ENCODE results near the gene EWSR1. TPM values are rescaled to one million over a fixed set of nuclear protein-coding genes. Genes with fewer than 3 reads are reported as not detected.

The EWSR1 gene
- total RNA-seq, 1 experiment from 2014 or later, result 298 TPM

DNA sequence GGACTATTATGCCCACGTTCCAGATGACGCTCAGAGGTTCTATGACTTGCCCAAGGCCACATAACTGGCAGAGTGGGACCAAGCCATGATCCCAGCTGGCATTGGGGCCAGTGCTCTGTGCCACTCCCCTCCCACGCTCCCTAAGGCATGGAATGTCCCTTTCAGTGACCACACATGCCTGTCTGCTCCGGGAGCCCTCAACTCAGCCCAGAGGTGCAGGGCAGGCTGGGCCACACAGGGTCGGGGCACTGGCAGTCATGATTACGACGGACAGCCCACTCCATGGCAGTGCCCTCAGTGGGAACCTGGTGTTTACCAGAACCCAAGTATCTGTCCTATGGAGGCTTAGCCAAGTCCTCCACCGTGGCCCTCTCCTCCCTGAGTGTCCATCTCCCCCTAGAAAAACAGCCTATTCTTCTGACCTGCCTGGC, 10.3 kb upstream of the EWSR1 start:
- DNase-seq, result no peak
- no peaks in the 10 kb centered on the region for H3K36me3 ChIP-seq
- peaks cover 10% of the 10 kb centered on the region; the same call in 1 of the 2 replicates for H3K4me1 ChIP-seq
- no peak overlapping the region for H3K4me3 ChIP-seq
- H3K27ac ChIP-seq, result no peak overlapping the region
- H3K27me3 ChIP-seq, result no peaks in the 10 kb centered on the region
- H3K9me3 ChIP-seq (replicated peaks), result no peaks in the 10 kb centered on the region

DNA sequence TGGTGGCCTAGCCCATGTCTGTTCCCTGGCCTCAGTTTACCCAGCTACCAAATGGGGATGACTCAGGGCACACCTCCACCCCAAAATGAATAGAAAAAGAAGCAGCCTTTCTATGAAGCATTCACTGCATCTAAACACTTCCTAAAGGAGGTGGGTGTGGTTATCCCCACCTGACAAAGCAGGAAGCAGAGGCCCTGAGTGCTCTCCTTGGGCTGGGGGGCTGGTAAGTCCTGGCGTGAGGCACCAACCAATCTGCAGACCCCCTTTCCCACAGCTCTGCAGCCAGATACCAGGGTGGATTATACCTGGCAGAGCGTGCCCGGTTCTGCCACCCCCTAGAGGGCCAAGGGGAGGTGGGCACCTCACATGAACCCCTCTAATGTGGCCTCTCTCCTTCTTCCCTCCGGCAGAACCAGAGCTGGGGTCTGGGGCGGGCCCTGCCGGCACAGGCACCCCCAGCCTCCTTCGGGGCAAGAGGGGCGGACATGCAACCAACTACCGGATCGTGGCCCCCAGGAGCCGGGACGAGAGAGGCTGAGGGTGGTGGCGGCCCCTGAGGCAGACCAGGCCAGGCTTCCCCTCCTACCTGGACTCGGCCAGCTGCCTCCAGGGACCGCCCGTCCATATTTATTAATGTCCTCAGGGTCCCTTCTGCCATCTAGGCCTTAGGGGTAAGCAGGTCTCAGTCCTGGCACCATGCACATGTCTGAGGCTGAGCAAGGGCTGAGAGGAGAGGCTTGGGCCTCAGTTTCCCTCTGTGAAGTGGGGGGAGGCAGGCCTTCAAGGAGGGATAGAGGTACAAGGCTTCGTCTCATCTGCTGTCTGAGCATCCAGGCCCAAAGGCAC, 9.4 kb upstream of the EWSR1 start:
- Histone ChIP-seq H3K36me3 (no peaks in the 10 kb centered on the region), H3K27ac (no peak overlapping the region), H3K27me3 (no peaks in the 10 kb centered on the region), H3K4me3 (no peak overlapping the region), H3K9me3 (replicated peaks) (no peaks in the 10 kb centered on the region), H3K4me1 (peaks cover 10% of the 10 kb centered on the region; the same call in 1 of the 2 replicates)
- DNase-seq, result no peak

DNA sequence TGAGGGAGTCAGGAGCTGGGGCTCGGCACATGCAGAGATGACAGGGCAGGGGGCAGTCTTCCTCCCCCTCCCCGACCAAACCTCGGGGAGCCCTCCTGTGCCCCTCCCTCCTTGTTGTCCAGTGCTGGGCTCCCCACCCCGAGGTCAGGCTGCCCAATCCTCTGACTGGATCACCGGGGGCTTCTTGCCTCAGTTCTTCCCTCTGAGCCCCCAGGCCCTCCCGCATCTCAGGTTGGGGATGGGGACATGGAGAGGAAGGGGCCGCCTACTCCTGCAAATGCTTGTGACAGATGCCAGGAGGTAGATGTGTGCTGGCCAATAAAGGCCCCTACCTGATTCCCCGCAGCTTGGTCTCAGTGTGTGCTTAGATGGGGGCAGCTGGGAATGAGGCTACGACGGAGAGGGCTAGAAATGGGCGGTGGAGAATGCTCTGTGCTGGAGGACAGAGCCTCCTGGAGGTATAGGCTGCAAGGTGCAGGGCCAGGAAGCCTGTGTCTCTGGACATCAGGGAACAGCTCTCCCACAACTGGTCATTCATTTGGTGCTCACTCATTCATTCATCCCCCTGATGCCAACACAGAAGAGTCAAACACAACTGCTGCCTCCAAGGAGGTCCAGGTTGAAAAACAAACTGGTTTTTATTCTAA, 8.7 kb upstream of the EWSR1 start:
- Histone ChIP-seq H3K9me3 (replicated peaks) (no peaks in the 10 kb centered on the region), H3K36me3 (no peaks in the 10 kb centered on the region; the same call in 1 of the 2 replicates), H3K4me3 (no peak overlapping the region), H3K27me3 (no peaks in the 10 kb centered on the region), H3K4me1 (peaks cover 10% of the 10 kb centered on the region; the same call in 1 of the 2 replicates), H3K27ac (no peak overlapping the region)
- no peak for DNase-seq

DNA sequence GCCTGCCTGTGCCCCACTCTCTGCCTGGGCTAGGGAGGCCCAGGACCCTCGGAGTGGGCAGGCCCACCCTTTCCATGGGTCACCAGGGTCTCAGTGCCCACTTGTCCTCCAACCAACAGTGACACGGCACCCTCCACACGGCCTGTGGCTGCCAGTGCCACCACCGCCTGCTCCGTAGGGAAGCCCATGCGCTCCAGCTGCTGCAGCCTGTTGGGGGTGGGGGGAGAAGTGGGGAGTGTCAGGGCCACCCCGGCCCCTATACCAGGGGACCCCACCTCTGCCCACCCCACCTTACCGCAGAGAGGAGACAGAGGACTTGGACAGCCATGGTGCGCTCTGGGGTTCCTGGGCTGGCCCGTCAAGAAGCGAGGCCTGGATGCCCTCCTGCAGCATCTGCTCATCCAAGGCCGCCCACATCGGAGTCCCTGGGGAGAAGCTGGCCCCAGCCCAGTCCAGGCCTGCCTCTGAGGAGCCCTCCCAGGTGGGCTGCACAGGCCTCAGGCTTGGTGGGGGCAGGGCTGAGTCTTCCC, 8.0 kb upstream of the EWSR1 start:
- peak overlapping the region; percentile 52 for H3K27ac ChIP-seq
- peak in 1 of 2 experiments; percentile 43 for DNase-seq
- no peaks in the 10 kb centered on the region for H3K9me3 ChIP-seq (replicated peaks)

DNA sequence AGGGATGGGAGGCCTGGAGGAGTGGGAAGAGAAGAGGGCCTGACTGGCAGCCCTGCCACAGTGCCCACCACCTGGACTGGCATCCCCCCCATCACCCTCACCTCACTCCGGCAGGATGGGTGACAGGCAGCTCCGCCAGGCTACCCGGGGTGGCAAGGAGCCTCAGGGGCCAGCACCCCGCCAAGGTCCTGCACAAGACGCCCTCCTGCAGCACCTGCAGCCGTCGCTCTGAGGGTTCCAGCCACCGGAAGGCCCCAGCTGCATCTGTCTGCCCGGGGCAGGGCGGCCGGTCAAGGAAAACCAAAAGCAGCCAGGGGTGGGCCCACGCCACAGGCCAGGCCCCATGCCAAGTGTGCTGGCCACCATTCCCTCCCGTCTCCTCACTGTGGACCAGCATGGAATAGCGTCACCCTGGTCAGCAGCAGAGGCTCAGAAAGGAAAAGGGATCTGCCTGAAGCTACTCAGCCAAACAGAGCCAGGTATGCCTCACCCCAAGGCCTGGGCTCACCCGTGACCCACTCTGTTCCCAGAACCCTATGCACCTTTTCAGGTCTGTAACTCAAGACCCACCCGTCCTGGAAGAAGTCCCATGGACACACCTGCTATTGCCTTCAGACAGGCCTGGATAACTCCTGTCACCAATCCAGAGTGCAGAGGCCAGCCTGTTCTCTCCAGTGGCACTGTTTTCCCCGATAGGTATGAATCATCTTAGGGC, 7.3 kb upstream of the EWSR1 start:
- H3K4me1 ChIP-seq, result peaks cover 10% of the 10 kb centered on the region; the same call in 1 of the 2 replicates
- H3K27ac ChIP-seq, result peak overlapping the region; percentile 52
- H3K36me3 ChIP-seq, result peaks cover 6% of the 10 kb centered on the region; the same call in 1 of the 2 replicates
- H3K27me3 ChIP-seq, result no peaks in the 10 kb centered on the region
- DNase-seq, result peak; percentile 76 to 78
- no peaks in the 10 kb centered on the region for H3K9me3 ChIP-seq (replicated peaks)
- H3K4me3 ChIP-seq, result no peak overlapping the region

More for the DNA sequence above, 8.0 kb upstream of the EWSR1 start:
- Histone ChIP-seq H3K4me3 (no peak overlapping the region), H3K27me3 (no peaks in the 10 kb centered on the region), H3K36me3 (peaks cover 3% of the 10 kb centered on the region; the same call in 1 of the 2 replicates), H3K4me1 (peaks cover 10% of the 10 kb centered on the region; the same call in 1 of the 2 replicates)

DNA sequence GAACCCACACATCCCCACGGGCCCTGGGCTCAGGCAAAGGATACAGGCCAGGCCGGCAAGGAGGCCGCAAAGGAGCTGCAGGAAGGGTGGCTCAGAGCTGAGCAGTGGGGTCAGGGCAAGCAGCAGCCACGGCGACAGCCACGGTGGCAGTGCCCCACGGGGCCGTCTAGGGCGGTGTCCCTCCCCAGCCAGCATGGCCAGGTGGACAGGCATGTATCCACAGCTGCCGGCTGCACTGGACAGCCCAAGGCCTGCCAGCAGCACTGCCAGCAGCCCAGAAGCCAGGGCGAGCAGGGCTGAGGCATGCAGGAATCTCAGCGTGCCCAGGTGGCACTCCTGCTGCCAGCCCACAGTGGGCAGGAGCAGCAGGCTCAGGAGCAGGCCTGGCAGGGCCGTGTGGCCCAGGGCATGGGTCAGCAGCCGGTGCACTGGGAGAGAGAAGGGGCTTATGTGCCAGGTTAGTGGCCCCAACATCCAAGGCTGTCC, 4.2 kb upstream of the EWSR1 start:
- Histone ChIP-seq H3K27me3 (no peaks in the 10 kb centered on the region), H3K4me3 (no peak overlapping the region), H3K9me3 (replicated peaks) (no peaks in the 10 kb centered on the region), H3K27ac (no peak overlapping the region), H3K36me3 (peaks cover 11% of the 10 kb centered on the region), H3K4me1 (peaks cover 13% of the 10 kb centered on the region; the same call in 1 of the 2 replicates)
- no peak for DNase-seq

DNA sequence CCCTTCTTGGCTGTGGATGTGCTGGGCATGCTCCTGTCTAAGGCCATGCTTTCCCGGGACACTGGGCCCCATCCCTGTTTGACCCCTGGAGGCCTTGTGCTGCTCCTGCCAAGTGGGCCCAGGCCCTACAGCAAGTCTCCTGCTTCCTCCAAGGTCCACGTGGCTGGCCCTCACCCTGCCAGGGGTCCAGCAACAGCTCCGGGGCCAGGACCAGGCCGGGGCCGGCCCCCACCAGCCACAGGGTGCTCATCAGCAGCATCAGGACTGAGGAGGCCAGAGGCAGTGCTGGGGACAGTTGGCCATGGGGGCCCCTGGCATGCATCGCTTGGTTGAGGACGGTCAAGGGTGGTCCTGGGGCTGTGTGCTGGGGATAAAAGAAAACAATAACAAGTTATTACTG, 2.8 kb upstream of the EWSR1 start:
- peaks cover 14% of the 10 kb centered on the region; the same call in 1 of the 2 replicates for H3K4me1 ChIP-seq

DNA sequence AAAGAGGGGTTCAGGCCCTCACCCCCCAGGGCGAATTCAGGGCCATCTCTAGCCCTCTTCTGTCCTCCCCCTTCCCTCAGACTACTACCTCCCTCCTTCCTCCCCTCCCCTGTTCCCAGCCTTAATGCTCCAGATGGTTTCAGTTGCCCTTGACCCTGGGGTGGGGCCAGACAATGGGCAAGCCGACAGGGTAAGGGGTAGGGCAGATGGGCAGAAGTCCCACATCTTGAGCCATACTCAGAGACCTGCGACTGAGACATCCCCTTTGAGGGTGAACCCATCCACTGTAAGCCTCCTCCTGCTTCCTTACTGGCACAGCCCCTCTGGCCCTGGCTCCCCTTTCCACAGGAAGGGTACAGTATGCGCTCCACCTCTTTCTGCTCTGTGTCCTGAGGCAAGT, 2.1 kb upstream of the EWSR1 start:
- Histone ChIP-seq H3K27ac (no peak overlapping the region), H3K9me3 (replicated peaks) (no peaks in the 10 kb centered on the region), H3K4me3 (no peak overlapping the region), H3K27me3 (no peaks in the 10 kb centered on the region), H3K4me1 (peaks cover 16% of the 10 kb centered on the region), H3K36me3 (peaks cover 32% of the 10 kb centered on the region)
- no peak for DNase-seq

More for the DNA sequence above, 2.8 kb upstream of the EWSR1 start:
- H3K27ac ChIP-seq, result no peak overlapping the region
- H3K27me3 ChIP-seq, result no peaks in the 10 kb centered on the region
- H3K9me3 ChIP-seq (replicated peaks), result no peaks in the 10 kb centered on the region
- no peak for DNase-seq
- H3K4me3 ChIP-seq, result no peak overlapping the region
- H3K36me3 ChIP-seq, result peaks cover 26% of the 10 kb centered on the region

DNA sequence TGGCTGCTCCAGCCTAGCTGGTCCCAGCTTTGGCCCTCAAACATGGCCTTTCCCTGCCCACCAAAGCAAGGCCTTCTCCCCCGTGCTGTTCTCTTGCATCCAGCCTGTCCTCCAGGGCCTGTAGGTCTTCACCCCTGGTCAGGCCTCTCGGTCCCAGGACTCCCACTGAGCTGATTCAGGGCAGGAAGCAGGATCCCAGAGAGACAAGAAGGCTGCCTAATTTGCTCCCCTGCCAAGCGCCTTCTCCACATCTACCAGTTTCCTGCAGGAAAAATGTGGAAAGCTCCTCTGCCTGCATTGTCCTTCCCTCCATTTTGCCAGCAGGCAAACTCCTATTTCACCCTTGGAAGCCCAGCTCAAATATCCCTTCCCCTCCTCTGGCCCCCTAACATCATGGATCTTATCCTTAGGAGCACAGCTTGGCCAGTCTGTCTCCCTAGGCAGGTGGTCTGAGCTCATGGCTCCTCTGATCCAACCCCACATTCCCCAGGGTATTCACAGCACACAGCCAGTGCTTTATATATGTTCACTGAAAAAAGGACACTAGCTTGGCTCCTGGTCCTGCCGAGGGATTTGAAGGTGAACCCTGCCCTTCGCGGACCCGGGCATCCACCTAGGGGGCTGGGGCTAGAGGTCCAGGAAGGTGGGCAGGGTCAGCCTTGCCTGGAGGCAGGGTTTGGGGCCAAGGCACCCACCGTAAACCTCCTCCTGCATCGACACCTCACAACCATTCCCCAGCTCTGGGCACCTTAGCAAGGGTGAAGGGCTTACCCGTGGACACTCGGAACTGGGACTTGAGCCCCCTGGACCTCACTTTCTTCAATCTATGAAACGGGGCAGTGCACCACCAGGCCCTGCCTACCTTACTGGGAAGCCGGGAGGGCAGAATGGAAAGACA, 1.3 kb upstream of the EWSR1 start:
- H3K27ac ChIP-seq, result peak overlapping the region; percentile 100
- H3K4me3 ChIP-seq, result peak overlapping the region; percentile 86
- no peaks in the 10 kb centered on the region for H3K27me3 ChIP-seq
- peaks cover 41% of the 10 kb centered on the region for H3K36me3 ChIP-seq
- peak; percentile 29 to 51 for DNase-seq
- no peaks in the 10 kb centered on the region for H3K9me3 ChIP-seq (replicated peaks)
- H3K4me1 ChIP-seq, result peaks cover 17% of the 10 kb centered on the region

DNA sequence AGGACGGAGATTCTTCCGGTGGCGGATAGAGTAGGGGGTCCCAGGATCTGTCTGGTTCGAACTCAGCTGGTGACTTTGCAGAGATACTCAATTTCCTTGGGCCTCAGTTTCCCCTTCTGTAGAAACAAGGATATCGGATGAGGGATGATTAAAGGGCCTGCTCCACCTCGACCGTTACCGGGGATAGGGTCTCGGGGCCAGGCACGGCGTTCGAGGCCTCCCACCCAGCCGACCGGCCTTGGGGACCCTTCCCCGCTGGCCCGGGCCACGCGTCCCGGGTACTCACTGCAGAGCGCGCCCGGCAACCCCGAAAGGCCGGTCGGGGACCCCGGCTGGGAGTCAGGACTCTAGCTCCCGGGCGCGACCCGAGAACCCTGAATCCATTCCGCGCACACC, 608 bp upstream of the EWSR1 start:
- Histone ChIP-seq H3K27me3 (no peaks in the 10 kb centered on the region), H3K4me1 (peaks cover 17% of the 10 kb centered on the region), H3K9me3 (replicated peaks) (no peaks in the 10 kb centered on the region), H3K27ac (peak overlapping the region; percentile 100), H3K4me3 (peak overlapping the region; percentile 86), H3K36me3 (peaks cover 48% of the 10 kb centered on the region)
- no peak for DNase-seq

DNA sequence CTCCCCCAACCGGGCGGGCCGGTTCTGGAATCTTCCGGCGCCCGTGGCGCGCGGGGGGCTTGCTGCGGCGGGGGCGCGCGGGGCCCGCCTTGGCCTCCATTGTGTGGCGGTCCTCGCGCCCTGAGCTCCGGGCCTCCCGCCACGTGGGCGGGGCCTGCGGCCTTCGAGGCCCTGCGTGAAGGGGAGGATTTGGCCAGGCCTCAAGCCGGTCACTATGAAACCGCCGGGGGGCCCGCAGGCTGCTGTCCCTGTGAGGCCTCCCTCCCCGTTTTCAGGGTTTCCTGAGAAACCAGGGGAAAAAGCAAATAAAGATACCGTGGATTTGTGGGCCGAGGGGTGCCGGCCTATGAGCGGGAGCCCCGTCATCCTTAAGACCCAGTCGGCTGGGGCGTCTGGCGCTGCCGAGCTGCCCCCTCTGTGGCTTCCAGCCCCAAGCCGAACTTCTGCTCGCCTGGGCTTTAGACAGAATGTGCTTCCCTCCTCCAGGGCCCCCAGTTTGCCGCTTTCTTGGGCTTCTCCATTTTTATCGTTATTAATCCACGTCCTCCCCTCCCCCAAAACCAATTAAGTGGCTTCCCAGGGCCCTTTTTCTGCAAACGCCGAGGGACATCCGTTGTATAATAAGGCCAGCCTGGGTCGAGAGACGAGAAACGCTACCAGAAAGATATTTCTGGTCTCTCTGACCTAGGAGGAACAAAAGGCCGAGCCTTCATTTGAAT, 602 bp downstream of the EWSR1 start:
- peaks cover 60% of the 10 kb centered on the region for H3K36me3 ChIP-seq
- H3K9me3 ChIP-seq (replicated peaks), result no peaks in the 10 kb centered on the region
- peak; percentile 64 to 69 for DNase-seq

DNA sequence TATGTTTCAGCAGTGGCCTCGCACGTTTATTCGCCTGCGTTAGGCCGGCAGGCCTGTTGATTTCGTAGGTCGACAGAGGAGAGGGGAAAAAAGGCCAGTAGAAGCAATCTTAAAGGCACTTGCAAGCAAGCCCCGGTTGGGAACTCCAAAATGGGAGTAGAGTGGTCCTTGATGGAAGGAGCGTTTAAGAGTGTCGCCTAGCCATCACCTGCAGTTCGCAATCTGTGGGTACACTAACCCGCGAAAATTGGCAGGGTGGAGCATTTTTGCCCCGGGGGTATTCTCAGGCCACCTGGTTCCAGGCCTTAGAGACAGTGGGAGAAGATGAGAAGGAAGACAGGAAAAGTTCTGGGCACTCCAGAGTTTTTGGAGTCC, 1.1 kb downstream of the EWSR1 start:
- H3K9me3 ChIP-seq (replicated peaks), result no peaks in the 10 kb centered on the region
- peaks cover 17% of the 10 kb centered on the region for H3K4me1 ChIP-seq
- peaks cover 65% of the 10 kb centered on the region for H3K36me3 ChIP-seq
- H3K27me3 ChIP-seq, result no peaks in the 10 kb centered on the region
- H3K27ac ChIP-seq, result peak overlapping the region; percentile 100
- peak overlapping the region; percentile 86 for H3K4me3 ChIP-seq
- DNase-seq, result no peak

More for the DNA sequence above, 602 bp downstream of the EWSR1 start:
- H3K27me3 ChIP-seq, result no peaks in the 10 kb centered on the region
- H3K4me1 ChIP-seq, result peaks cover 17% of the 10 kb centered on the region
- H3K4me3 ChIP-seq, result peak overlapping the region; percentile 86
- peak overlapping the region; percentile 100 for H3K27ac ChIP-seq
